Adipocyte (in vitro differentiated cells): ENCODE measurements around the gene LGALS16.
"Not testable (repeated sequence)": the region's sequence is repeated elsewhere in the genome, so short reads cannot be mapped to it uniquely, and the experiment has no call there.

Experiments
- DNase-seq: peaks from one replicate; pipeline ENCODE4 v3.0.0-alpha.2; 2015; ENCODE audit warnings: low read depth
- H3K27me3 ChIP-seq: replicated peaks from 2 replicates; pipeline ENCODE4 v1.7.0; 2013; ENCODE audit warnings: mild to moderate bottlenecking, low read length, moderate library complexity; ENCODE audit not compliant: control insufficient read depth, insufficient read depth
- H3K36me3 ChIP-seq: 2 replicates; pipeline ENCODE4 v1.7.0; 2013; ENCODE audit warnings: low read length, mild to moderate bottlenecking, moderate library complexity; ENCODE audit not compliant: control insufficient read depth, insufficient read depth, severe bottlenecking
- H3K4me1 ChIP-seq: 2 replicates; pipeline ENCODE4 v1.7.0; 2013; ENCODE audit warnings: mild to moderate bottlenecking, low read length, moderate library complexity; ENCODE audit not compliant: control insufficient read depth, insufficient read depth
- H3K4me3 ChIP-seq: 2 replicates; pipeline ENCODE4 v1.7.0; 2013; ENCODE audit warnings: mild to moderate bottlenecking, low read length, moderate library complexity
- H3K9ac ChIP-seq: 2 replicates; pipeline ENCODE4 v1.7.0; 2013; ENCODE audit warnings: mild to moderate bottlenecking, low read length, moderate library complexity
- H3K9me3 ChIP-seq: 2 replicates; pipeline ENCODE4 v1.7.0; 2013; ENCODE audit warnings: mild to moderate bottlenecking, low read length, moderate library complexity; ENCODE audit not compliant: control insufficient read depth

LGALS16 gene

GRCh38 chr19:39645800-39646411 lies 9.8 kb upstream of the LGALS16 start:
- DNase-seq = peak; percentile 32

GRCh38 chr19:39647918-39648317 lies 7.8 kb upstream of the LGALS16 start:
- no peak overlapping the region for H3K9ac ChIP-seq
- H3K4me3 ChIP-seq = no peak overlapping the region
- no peaks in the 10 kb centered on the region for H3K4me1 ChIP-seq
- no peak for DNase-seq
- no peaks in the 10 kb centered on the region for H3K36me3 ChIP-seq
- no peaks in the 10 kb centered on the region for H3K9me3 ChIP-seq
- H3K27me3 ChIP-seq = no peaks in the 10 kb centered on the region

More at GRCh38 chr19:39645800-39646411, 9.8 kb upstream of the LGALS16 start:
- H3K36me3 ChIP-seq = no peaks in the 10 kb centered on the region
- H3K27me3 ChIP-seq = no peaks in the 10 kb centered on the region
- H3K4me1 ChIP-seq = no peaks in the 10 kb centered on the region
- H3K9me3 ChIP-seq = no peaks in the 10 kb centered on the region
- H3K9ac ChIP-seq = no peak overlapping the region
- H3K4me3 ChIP-seq = no peak overlapping the region

GRCh38 chr19:39659791-39660190 lies 4.1 kb downstream of the LGALS16 start:
- Histone ChIP-seq H3K27me3 (no peaks in the 10 kb centered on the region), H3K4me3 (no peak overlapping the region), H3K9ac (no peak overlapping the region), H3K9me3 (no peaks in the 10 kb centered on the region), H3K4me1 (no peaks in the 10 kb centered on the region), H3K36me3 (no peaks in the 10 kb centered on the region)
- DNase-seq = no peak

- Histone ChIP-seq H3K27me3 (no peaks in the 10 kb centered on the region), H3K9ac (no peak overlapping the region), H3K36me3 (no peaks in the 10 kb centered on the region), H3K4me1 (no peaks in the 10 kb centered on the region), H3K4me3 (no peak overlapping the region), H3K9me3 (no peaks in the 10 kb centered on the region)
- DNase-seq = no peak
These were observed 4.9 kb downstream of the LGALS16 start for GRCh38 chr19:39660661-39661060.

- Histone ChIP-seq H3K9ac (no peak overlapping the region), H3K27me3 (no peaks in the 10 kb centered on the region), H3K9me3 (no peaks in the 10 kb centered on the region), H3K36me3 (no peaks in the 10 kb centered on the region), H3K4me1 (no peaks in the 10 kb centered on the region), H3K4me3 (no peak overlapping the region)
- no peak for DNase-seq
These were observed 5.9 kb downstream of the LGALS16 start for GRCh38 chr19:39661565-39661964.

GRCh38 chr19:39669860-39670259 lies 14.1 kb downstream of the LGALS16 start:
- not testable (repeated sequence) for H3K9me3 ChIP-seq, H3K4me3 ChIP-seq, H3K4me1 ChIP-seq, DNase-seq, H3K36me3 ChIP-seq, H3K9ac ChIP-seq
- peaks cover 17% of the 10 kb centered on the region for H3K27me3 ChIP-seq

GRCh38 chr19:39670998-39671397 lies 15.3 kb downstream of the LGALS16 start:
- H3K9ac ChIP-seq = no peak overlapping the region

GRCh38 chr19:39671739-39672363 lies 16.1 kb downstream of the LGALS16 start:
- Histone ChIP-seq H3K4me3 (no peak overlapping the region), H3K36me3 (no peaks in the 10 kb centered on the region), H3K27me3 (peaks cover 17% of the 10 kb centered on the region), H3K9me3 (no peaks in the 10 kb centered on the region), H3K9ac (no peak overlapping the region), H3K4me1 (no peaks in the 10 kb centered on the region)
- peak; percentile 77 for DNase-seq

More at GRCh38 chr19:39670998-39671397, 15.3 kb downstream of the LGALS16 start:
- Histone ChIP-seq H3K9me3 (no peaks in the 10 kb centered on the region), H3K4me3 (no peak overlapping the region), H3K4me1 (no peaks in the 10 kb centered on the region), H3K36me3 (no peaks in the 10 kb centered on the region), H3K27me3 (peaks cover 17% of the 10 kb centered on the region)
- no peak for DNase-seq

- Histone ChIP-seq H3K36me3 (no peaks in the 10 kb centered on the region), H3K4me1 (peaks cover under 1% of the 10 kb centered on the region), H3K9me3 (no peaks in the 10 kb centered on the region), H3K9ac (no peak overlapping the region), H3K4me3 (no peak overlapping the region), H3K27me3 (peaks cover 17% of the 10 kb centered on the region)
- no peak for DNase-seq
These were observed 16.8 kb downstream of the LGALS16 start for GRCh38 chr19:39672473-39672872.

GRCh38 chr19:39673862-39674261 lies 18.1 kb downstream of the LGALS16 start:
- not testable (repeated sequence) for H3K36me3 ChIP-seq, DNase-seq, H3K9me3 ChIP-seq, H3K9ac ChIP-seq, H3K4me3 ChIP-seq
- Histone ChIP-seq H3K4me1 (peaks cover 12% of the 10 kb centered on the region), H3K27me3 (peaks cover 17% of the 10 kb centered on the region)

- peaks cover 12% of the 10 kb centered on the region for H3K27me3 ChIP-seq
- DNase-seq = no peak
- H3K4me1 ChIP-seq = peaks cover 22% of the 10 kb centered on the region
- no peaks in the 10 kb centered on the region for H3K36me3 ChIP-seq
- no peak overlapping the region for H3K4me3 ChIP-seq
- H3K9ac ChIP-seq = no peak overlapping the region
- no peaks in the 10 kb centered on the region for H3K9me3 ChIP-seq
These were observed 20.3 kb downstream of the LGALS16 start for GRCh38 chr19:39676004-39676403.
